Measurements from ENCODE around the gene PAQR7.

The PAQR7 gene

GRCh38 chr1:25875154-25875855 is at the start of gene PAQR7:
PAQR7 (minus strand) TSS chr1:25875708; CDS start chr1:25863839, 11,869 bp downstream.
- Mint-ChIP-seq H3K36me3 (no peaks in the 10 kb centered on the region), H3K27ac (peak within 1 kb of the TSS; percentile 74), H3K4me3 (peak within 1 kb of the TSS; percentile 80), H3K4me1 (peaks cover 46% of the 10 kb centered on the region), H3K9me3 (no peaks in the 10 kb centered on the region), H3K27me3 (no peaks in the 10 kb centered on the region)
- ATAC-seq = peak; percentile 85

GRCh38 chr1:25924454-25924853 is 48.9 kb upstream of the PAQR7 start:
- H3K9me3 Mint-ChIP-seq = no peaks in the 10 kb centered on the region
- peaks cover 70% of the 10 kb centered on the region for H3K27me3 Mint-ChIP-seq
- H3K36me3 Mint-ChIP-seq = no peaks in the 10 kb centered on the region
- no peak for ATAC-seq
- H3K27ac Mint-ChIP-seq = no peak overlapping the region
- H3K4me3 Mint-ChIP-seq = no peak overlapping the region
- H3K4me1 Mint-ChIP-seq = peaks cover 15% of the 10 kb centered on the region

- Mint-ChIP-seq H3K27ac (peak overlapping the region; percentile 69), H3K4me3 (peak overlapping the region; percentile 79), H3K36me3 (no peaks in the 10 kb centered on the region), H3K27me3 (peaks cover 70% of the 10 kb centered on the region), H3K4me1 (peaks cover 15% of the 10 kb centered on the region), H3K9me3 (no peaks in the 10 kb centered on the region)
- ATAC-seq = peak; percentile 49
These were observed 47.6 kb upstream of the PAQR7 start for GRCh38 chr1:25922971-25923552.

GRCh38 chr1:25922056-25922970 is 46.8 kb upstream of the PAQR7 start:
- ATAC-seq = peak; percentile 76
- H3K4me1 Mint-ChIP-seq = peaks cover 15% of the 10 kb centered on the region
- H3K27me3 Mint-ChIP-seq = peaks cover 68% of the 10 kb centered on the region
- peak overlapping the region; percentile 79 for H3K4me3 Mint-ChIP-seq
- H3K27ac Mint-ChIP-seq = peak overlapping the region; percentile 69
- H3K36me3 Mint-ChIP-seq = no peaks in the 10 kb centered on the region
- no peaks in the 10 kb centered on the region for H3K9me3 Mint-ChIP-seq

- H3K27ac Mint-ChIP-seq = no peak overlapping the region
- no peaks in the 10 kb centered on the region for H3K9me3 Mint-ChIP-seq
- peaks cover 31% of the 10 kb centered on the region for H3K27me3 Mint-ChIP-seq
- no peak for ATAC-seq
- H3K4me3 Mint-ChIP-seq = no peak overlapping the region
- peaks cover 21% of the 10 kb centered on the region for H3K4me1 Mint-ChIP-seq
- no peaks in the 10 kb centered on the region for H3K36me3 Mint-ChIP-seq
These were observed 43.1 kb upstream of the PAQR7 start for GRCh38 chr1:25918615-25919014.

GRCh38 chr1:25917996-25918395 is 42.5 kb upstream of the PAQR7 start:
- H3K4me3 Mint-ChIP-seq = no peak overlapping the region
- ATAC-seq = no peak
- H3K27ac Mint-ChIP-seq = no peak overlapping the region

GRCh38 chr1:25916460-25916859 is 41.0 kb upstream of the PAQR7 start:
- no peak overlapping the region for H3K27ac Mint-ChIP-seq
- H3K27me3 Mint-ChIP-seq = peaks cover 9% of the 10 kb centered on the region
- no peak overlapping the region for H3K4me3 Mint-ChIP-seq
- no peaks in the 10 kb centered on the region for H3K36me3 Mint-ChIP-seq
- H3K9me3 Mint-ChIP-seq = no peaks in the 10 kb centered on the region
- no peak for ATAC-seq
- H3K4me1 Mint-ChIP-seq = peaks cover 7% of the 10 kb centered on the region

More at GRCh38 chr1:25917996-25918395, 42.5 kb upstream of the PAQR7 start:
- no peaks in the 10 kb centered on the region for H3K9me3 Mint-ChIP-seq
- no peaks in the 10 kb centered on the region for H3K36me3 Mint-ChIP-seq
- peaks cover 16% of the 10 kb centered on the region for H3K4me1 Mint-ChIP-seq
- H3K27me3 Mint-ChIP-seq = peaks cover 24% of the 10 kb centered on the region

- no peak overlapping the region for H3K4me3 Mint-ChIP-seq
- peak; percentile 61 for ATAC-seq
- no peak overlapping the region for H3K27ac Mint-ChIP-seq
- peaks cover 7% of the 10 kb centered on the region for H3K4me1 Mint-ChIP-seq
- no peaks in the 10 kb centered on the region for H3K27me3 Mint-ChIP-seq
- no peaks in the 10 kb centered on the region for H3K36me3 Mint-ChIP-seq
- H3K9me3 Mint-ChIP-seq = no peaks in the 10 kb centered on the region
These were observed 38.8 kb upstream of the PAQR7 start for GRCh38 chr1:25914074-25914995.

- Mint-ChIP-seq H3K9me3 (no peaks in the 10 kb centered on the region), H3K27ac (no peak overlapping the region), H3K4me3 (no peak overlapping the region), H3K36me3 (no peaks in the 10 kb centered on the region), H3K4me1 (peaks cover 7% of the 10 kb centered on the region), H3K27me3 (no peaks in the 10 kb centered on the region)
- ATAC-seq = no peak
These were observed 37.7 kb upstream of the PAQR7 start for GRCh38 chr1:25913206-25913605.

GRCh38 chr1:25912076-25912831 is 36.7 kb upstream of the PAQR7 start:
- no peaks in the 10 kb centered on the region for H3K36me3 Mint-ChIP-seq
- ATAC-seq = no peak
- H3K9me3 Mint-ChIP-seq = no peaks in the 10 kb centered on the region

GRCh38 chr1:25911162-25911561 is 35.7 kb upstream of the PAQR7 start:
- no peaks in the 10 kb centered on the region for H3K9me3 Mint-ChIP-seq
- H3K4me3 Mint-ChIP-seq = no peak overlapping the region
- no peak for ATAC-seq
- H3K27ac Mint-ChIP-seq = no peak overlapping the region
- no peaks in the 10 kb centered on the region for H3K27me3 Mint-ChIP-seq
- H3K4me1 Mint-ChIP-seq = peaks cover 17% of the 10 kb centered on the region
- no peaks in the 10 kb centered on the region for H3K36me3 Mint-ChIP-seq

More at GRCh38 chr1:25912076-25912831, 36.7 kb upstream of the PAQR7 start:
- H3K27ac Mint-ChIP-seq = no peak overlapping the region
- H3K4me3 Mint-ChIP-seq = no peak overlapping the region
- H3K4me1 Mint-ChIP-seq = peaks cover 9% of the 10 kb centered on the region
- H3K27me3 Mint-ChIP-seq = no peaks in the 10 kb centered on the region

GRCh38 chr1:25909040-25909439 is 33.5 kb upstream of the PAQR7 start:
- H3K36me3 Mint-ChIP-seq = no peaks in the 10 kb centered on the region
- no peak for ATAC-seq
- H3K4me3 Mint-ChIP-seq = no peak overlapping the region
- no peaks in the 10 kb centered on the region for H3K9me3 Mint-ChIP-seq
- no peaks in the 10 kb centered on the region for H3K27me3 Mint-ChIP-seq
- peaks cover 22% of the 10 kb centered on the region for H3K4me1 Mint-ChIP-seq
- H3K27ac Mint-ChIP-seq = no peak overlapping the region

- Mint-ChIP-seq H3K27ac (no peak overlapping the region), H3K36me3 (no peaks in the 10 kb centered on the region), H3K9me3 (no peaks in the 10 kb centered on the region), H3K4me3 (no peak overlapping the region), H3K4me1 (peaks cover 20% of the 10 kb centered on the region), H3K27me3 (no peaks in the 10 kb centered on the region)
- no peak for ATAC-seq
These were observed 32.7 kb upstream of the PAQR7 start for GRCh38 chr1:25908161-25908560.

- no peaks in the 10 kb centered on the region for H3K9me3 Mint-ChIP-seq
- H3K27me3 Mint-ChIP-seq = no peaks in the 10 kb centered on the region
- H3K4me3 Mint-ChIP-seq = peak overlapping the region; percentile 93
- H3K36me3 Mint-ChIP-seq = no peaks in the 10 kb centered on the region
- H3K27ac Mint-ChIP-seq = peak overlapping the region; percentile 80
- peaks cover 20% of the 10 kb centered on the region for H3K4me1 Mint-ChIP-seq
- ATAC-seq = no peak
These were observed 32.1 kb upstream of the PAQR7 start for GRCh38 chr1:25907601-25908000.
